Liver (tissue), 3 donors: Measurements from ENCODE around the gene ZNF536.

Source experiments
- ATF3 ChIP-seq: IDR thresholded peaks from 2 replicates; pipeline ENCODE4 v1.6.1; 2016; ENCODE audit warnings: antibody characterized with exemption
- CTCF ChIP-seq: fragments of 150-350 bp; IDR thresholded peaks from 2 replicates; pipeline ENCODE4 v1.5.1; 2017; ENCODE audit warnings: improper control_type of control experiment, low read depth, low read length; ENCODE audit not compliant: missing input control
- FOXA1 ChIP-seq: IDR thresholded peaks from 2 replicates; pipeline ENCODE4 v1.6.1; 2016; ENCODE audit warnings: antibody characterized with exemption
- GABPA ChIP-seq, 2 donors: IDR thresholded peaks in 1 of 2; conservative IDR thresholded peaks in 1 of 2; 2 replicates each; pipeline ENCODE4 v1.6.1; 2016; ENCODE audit warnings: antibody characterized with exemption in 2 of 2, mild to moderate bottlenecking in 1 of 2, moderate library complexity in 1 of 2
- JUND ChIP-seq, 2 donors: IDR thresholded peaks; 2 replicates each; pipeline ENCODE4 v1.6.1; 2016; ENCODE audit warnings: antibody characterized with exemption in 2 of 2
- MAX ChIP-seq: IDR thresholded peaks from 2 replicates; pipeline ENCODE4 v1.6.1; 2016; ENCODE audit warnings: antibody characterized with exemption
- RAD21 ChIP-seq, 2 donors: IDR thresholded peaks; 2 replicates each; pipeline ENCODE4 v1.6.1; 2016; ENCODE audit warnings: antibody characterized with exemption in 2 of 2, mild to moderate bottlenecking in 2 of 2
- REST ChIP-seq: IDR thresholded peaks from 2 replicates; pipeline ENCODE4 v1.6.1; 2016; ENCODE audit warnings: antibody characterized with exemption, mild to moderate bottlenecking
- RXRA ChIP-seq, 2 donors: IDR thresholded peaks; 2 replicates each; pipeline ENCODE4 v1.6.1; 2017 to 2018; ENCODE audit warnings: antibody characterized with exemption in 2 of 2, mild to moderate bottlenecking in 1 of 2
- SP1 ChIP-seq: IDR thresholded peaks from 2 replicates; pipeline ENCODE4 v1.6.1; 2018; ENCODE audit warnings: antibody characterized with exemption, mild to moderate bottlenecking
- TAF1 ChIP-seq: conservative IDR thresholded peaks from 2 replicates; pipeline ENCODE4 v1.6.1; 2016; ENCODE audit warnings: antibody characterized with exemption, mild to moderate bottlenecking
- YY1 ChIP-seq: IDR thresholded peaks from 2 replicates; pipeline ENCODE4 v1.6.1; 2016; ENCODE audit warnings: antibody characterized with exemption, mild to moderate bottlenecking
- ZBTB33 ChIP-seq: IDR thresholded peaks from 2 replicates; pipeline ENCODE4 v1.6.1; 2016; ENCODE audit warnings: antibody characterized with exemption
- donor health status: healthy.
- donor health status: healthy.

- TF ChIP-seq CTCF, result no peak
- TF ChIP-seq REST, result no peak
- no peak for TF ChIP-seq RAD21 (IDR thresholded peaks at IDR 0.05)
- no peak for TF ChIP-seq SP1
- no peak for TF ChIP-seq FOXA1
- TF ChIP-seq YY1, result no peak
- TF ChIP-seq MAX, result no peak
- no peak for TF ChIP-seq JUND (IDR thresholded peaks at IDR 0.05)
- TF ChIP-seq ATF3, result no peak
- no peak for TF ChIP-seq GABPA (IDR thresholded peaks at IDR 0.05 in 1 of 2, conservative IDR thresholded peaks at IDR 0.05 in 1 of 2)
- no peak for TF ChIP-seq TAF1
- TF ChIP-seq RXRA (IDR thresholded peaks at IDR 0.05), result no peak
- no peak for TF ChIP-seq ZBTB33
Measured at GRCh38 chr19:30566681-30567420, 194.7 kb downstream of the ZNF536 start.
